Stimulated activated CD8-positive, alpha-beta memory T cell treated with anti-CD3 and anti-CD28 coated beads, Interleukin-7, amount 100 ng/mL, for 48 hours (primary cell): ENCODE data around the gene METAP1D.
"Not testable (repeated sequence)": the region's sequence is repeated elsewhere in the genome, so short reads cannot be mapped to it uniquely, and the experiment has no call there.

Experiments used
- DNase-seq, 2 donors: peaks; one replicate each; pipeline ENCODE4 v3.0.0-alpha.2; 2020; ENCODE audit warnings: low read depth in 1 of 2; ENCODE audit errors: extremely low read depth in 1 of 2

The METAP1D gene

DNA sequence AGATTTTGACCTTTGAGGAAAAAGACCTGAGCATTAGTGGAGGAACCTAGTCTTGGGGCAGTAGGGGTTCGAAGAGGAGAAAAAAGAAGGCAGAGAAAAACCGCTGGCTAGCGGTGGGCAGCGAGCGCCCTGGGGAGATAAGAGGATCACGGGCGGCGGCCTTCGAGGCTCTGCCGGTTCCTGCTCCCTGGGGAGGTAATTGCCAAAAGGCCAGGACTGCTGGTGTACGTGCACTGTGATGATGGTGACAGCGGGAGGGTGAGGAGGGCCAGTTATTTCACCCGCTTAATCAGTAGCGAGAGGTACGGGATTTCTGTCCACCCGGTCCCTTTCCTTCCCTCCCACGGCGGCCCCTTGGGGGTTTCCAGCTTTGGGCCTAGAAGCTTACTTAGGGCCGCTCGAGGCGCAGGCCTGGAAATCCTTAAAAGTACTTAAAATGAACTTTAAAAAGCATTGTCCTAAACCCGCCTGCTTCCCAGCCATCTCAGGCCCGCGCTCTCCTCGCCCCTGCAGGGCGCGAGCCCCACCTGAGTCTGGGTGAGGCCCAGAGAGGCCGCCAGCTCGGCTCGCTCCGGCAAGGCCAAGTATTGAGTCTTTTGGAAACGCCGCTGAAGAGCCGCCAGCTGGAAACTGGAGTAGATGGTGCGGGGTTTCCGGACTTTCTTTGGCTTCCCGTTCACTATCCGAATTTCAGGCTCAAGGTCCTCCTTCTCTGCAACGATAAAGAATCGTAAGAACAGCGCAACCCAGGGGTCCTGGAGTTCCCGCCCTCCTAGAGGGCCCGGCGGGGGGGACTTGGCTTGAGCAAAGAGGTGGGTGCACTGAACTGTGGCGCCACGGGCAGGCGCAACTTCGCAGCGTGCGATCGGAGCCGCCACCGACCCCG is 101.4 kb downstream of the METAP1D start:
- DNase-seq: no peak

DNA sequence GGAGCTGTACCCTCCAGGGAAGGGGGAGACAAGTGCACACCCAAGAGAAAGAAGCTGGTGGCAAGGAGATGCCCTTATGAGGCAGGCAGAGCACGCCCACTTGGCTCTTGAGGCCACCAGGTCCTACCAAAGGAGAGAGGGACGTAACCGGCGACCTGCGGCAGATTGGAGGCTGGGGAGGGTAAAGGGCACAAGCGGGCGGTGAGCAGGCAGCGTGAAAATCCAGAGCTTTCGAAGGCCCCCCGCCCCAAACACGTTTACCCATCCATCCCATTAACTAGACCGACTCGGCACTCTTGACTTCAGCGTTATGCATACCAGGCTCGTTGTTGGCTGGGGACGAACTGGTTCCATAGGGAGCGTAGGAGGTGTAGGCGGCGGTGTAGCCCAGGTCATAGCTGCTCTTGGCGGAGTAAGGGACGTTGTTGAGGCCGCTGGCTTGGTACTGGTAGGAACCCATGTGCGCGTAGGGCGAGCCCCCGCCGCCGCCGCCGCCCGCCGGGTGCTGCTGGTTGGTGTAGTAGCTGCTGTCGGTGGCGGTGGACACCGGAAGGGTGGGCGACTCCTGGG is 102.2 kb downstream of the METAP1D start:
- no peak for DNase-seq

DNA sequence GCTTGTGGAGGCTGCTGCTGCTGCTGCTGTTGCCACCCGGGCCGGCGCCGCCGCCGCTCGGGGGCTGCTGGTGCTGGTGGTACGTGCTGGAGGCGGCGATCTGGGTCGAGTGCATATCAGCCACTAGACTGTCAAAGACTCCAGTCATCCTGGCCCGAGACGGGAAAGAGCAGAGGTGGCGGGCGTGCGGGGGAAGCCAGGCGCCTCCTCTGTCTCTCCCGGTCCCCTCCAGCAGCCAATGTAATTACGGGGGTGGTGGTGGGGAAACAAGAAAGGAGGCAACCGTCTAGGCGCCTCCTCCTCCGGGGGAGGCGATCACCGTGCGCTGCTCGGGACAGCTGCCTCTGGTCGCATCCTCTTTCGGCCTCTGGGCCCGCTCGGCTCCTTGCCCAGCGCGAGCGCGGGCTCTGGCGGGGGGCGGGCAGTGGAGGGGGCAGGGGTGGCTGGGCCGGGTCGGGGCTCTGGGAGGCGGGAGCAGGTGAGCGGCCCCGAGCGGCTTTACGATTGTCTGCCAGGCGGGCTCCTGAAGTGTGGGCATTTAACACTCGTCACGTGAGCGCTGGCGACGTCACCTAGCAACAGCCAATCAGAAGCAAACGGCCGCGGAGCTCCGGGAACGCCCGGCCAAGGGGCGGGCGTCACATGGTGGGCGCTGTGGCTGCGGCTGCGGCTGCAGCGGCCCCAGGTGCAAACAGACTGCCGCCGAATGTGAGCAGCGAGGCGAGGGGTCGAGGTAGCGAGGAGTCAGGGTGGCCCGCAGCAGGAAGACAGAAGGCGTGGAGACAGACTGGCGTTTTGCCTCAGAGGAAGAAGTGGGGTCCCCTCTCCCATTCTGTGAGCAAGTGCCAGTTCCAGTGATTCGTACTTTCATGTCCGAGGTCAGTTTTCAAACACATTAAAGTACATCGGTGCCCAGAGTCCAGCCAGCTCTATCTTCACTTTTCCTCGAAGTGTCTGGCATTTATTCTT is 102.9 kb downstream of the METAP1D start, which contains the start of gene DLX2:
DLX2 (minus strand) TSS at position 510 of the 969 bp plus-strand sequence; CDS start at position 148, 362 bp downstream.
- DNase-seq: peak in 1 of 2 donors; percentile 72

DNA sequence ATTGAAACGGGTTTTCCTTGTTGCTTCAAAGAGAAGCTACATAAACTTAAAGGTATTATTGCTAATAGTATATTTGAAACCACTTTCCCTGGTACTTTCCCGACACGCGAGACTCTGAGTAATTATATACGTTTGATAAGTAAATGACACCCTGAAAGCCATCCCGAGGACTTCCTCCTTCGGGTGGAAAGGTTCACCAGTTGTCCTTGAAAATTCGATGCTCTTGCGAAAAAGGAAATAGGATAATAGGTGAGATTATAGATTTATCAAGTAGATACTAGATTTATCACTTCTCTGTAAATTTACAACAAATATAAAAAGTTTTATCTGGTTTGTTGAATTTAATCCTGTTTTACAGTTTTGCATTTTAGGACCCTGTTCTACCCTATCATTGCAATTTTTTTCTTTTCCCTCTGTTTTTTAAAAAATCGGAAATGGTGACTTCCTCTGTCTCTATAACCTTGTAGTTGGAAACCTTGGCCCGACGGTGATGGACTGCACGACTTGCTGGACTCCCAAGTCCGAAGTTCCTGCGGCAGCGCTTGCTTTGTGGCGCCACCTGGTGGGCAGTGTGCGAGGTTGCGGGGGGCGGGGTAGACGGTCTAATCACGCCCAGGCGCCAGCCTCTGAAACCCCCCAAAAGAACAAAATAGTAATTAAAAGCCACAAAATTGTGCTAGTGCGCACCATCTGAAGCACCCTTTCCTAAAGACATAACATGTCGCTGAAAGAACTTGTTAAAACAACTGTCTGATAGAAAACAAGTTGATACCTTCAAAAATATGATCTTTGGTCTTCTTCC is 103.9 kb downstream of the METAP1D start:
- DNase-seq: no peak

DNA sequence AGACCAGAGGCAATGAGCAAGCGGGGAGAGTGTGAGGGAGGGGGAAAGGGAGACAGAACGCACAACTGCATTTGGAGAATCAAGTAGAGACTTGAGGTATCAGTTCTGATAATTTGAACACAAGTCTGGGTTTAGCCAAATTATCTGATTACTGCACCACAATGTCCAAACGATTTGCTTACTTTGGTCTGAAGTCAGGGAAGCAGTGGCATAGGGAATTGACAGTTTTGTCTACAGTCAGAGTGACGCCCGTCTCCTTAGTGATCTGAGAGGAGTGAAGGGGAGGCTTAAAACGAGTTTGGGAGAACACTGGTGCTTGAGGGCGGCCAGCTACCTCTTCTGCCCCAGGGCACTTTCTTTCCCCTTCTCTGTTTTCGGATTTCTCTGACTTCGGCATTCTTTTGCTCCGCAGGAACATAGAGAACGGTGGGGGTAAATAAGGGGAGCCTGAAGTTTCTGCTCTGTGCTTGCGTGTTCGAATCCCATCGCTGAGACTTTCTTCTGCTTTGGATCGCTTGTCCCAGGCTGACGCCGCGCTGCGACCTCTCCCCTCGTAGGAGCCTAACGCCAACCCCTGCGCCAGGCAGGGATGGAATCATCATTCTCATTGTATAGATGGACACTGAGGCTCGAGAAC is 105.8 kb downstream of the METAP1D start:
- DNase-seq: no peak

DNA sequence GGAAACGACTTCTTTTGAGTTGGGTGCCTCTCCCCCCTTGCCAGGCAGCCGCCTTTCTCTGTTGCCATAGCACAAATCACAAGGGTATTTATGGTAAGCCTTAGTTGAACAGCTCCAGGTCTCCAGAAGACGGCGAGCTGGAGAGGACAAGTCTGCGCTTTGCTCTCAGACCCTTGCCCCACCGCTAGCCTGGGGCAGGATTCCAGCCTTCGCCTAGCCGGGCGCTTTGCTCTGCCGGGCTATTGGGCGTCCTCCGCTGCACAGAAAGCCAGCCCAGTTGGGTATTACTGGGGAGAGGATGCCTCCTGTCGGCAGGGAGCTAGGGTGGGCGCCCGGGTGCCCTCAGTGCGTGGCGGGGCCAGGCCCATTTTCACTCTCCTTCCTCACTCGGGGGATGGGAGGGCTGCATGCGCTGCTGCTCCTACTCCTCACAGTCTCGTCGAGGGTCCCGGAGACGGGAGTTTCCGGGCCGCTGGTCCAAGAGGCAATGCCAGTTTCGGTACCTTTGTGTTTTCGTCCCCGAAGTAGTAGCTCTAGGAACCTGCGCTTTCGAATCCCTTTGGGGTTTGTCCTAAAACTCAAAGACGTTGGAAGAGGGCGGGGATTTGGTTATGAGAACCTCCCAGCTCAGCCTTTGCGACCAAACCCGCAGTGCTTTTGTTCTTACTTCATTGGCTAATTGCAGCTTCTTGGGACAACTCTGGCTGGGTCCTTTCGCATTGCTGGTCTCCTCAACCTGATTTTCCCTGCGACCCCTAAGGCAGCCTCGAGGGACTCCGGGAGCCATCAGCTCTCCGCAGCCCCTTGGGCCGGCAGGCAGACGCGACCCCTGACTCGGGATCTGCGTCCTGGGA is 106.6 kb downstream of the METAP1D start:
- DNase-seq: no peak

DNA sequence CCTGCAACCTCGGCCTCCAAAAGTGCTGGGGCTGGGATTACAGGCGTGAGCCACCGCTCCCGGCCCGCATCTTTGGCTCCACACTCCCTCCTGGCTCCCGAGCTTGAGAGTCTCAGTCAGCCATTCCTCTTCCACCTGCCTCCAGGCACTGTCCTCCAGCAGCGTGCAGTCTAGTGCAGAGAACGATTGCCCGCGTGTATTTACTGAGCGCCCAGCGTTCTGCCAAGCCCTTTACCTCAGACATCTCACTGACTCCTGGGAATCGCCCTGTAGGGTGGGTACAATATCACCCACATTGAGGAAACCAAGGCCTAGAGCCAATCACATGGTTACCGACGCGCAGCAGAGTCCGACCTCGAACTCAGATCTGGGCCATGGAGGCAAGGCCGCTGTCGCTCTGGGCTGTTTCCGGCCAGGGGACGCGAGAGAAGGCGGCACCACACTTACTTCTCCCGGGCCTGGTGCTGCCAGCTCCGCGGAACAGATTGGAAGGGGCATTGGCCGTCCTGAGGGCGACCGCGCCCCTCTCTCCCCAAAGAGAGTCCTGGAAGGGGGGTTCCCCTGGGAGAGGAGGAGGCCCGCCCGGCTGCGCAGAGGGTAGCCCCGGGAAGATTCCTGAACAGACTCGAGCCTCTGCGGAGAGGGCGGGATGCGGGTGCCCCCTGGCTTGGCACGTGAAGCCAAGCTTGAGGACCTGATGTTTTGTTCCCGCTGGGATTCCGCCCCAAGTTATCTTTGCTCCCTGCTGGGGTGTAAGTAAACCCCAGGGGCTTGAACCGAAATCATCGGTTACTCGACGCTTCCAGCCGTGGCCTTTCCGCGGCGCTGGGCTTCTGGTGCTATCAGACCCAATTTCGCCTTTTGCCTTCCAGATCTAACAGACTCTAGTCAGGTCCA is 108.2 kb downstream of the METAP1D start:
- DNase-seq: no peak

DNA sequence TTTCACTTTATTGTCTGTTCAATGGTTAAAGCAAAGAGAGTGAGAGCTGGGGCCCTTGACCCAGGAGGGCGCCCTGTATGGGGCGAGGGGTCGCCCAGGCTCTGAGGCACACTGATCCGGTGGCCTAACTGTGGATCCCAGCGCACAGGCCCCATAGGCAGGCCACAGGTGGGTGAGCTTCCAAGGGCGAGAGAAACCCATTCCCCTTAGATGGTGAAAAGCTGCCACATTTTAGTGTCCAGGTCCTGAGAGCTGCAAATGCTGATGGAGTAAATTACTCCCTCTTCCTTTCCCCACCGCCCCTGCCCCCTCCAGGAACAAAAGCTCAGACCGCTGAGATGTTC is 108.8 kb downstream of the METAP1D start:
- DNase-seq: no peak

DNA sequence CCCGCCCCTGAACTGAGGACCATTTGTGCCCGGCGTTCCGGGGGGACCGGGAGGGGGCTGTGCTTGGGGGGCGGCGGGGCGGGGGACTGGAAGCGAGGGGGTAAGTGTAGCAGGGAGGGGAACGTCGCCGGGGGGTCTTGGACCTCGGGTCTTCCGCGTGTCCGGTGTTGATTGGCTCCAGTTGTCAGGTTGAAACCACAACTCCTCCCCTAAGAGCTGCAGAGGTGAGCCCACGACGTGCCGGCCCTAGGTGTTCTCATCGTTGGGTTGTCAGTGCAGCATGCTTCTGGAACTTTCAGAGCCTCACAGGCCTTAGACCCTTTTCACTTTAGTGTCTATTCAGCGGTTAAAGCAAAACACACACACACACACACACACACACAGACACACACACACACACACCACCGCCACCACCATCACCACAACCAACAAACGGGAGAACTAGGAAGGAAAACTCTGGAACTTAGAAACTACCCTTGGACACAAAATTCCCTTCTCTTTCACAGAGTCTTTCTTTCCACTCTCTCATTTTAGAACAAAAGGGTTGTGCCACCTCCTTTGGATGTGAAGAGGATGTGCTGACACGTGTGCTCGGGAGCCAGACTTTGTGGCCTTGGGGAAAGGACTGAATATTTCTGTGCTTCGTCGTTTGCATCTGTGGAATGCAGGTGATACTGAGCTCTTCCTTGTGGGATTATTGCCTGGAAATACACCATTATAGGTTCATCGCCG is 109.7 kb downstream of the METAP1D start:
- no peak for DNase-seq

DNA sequence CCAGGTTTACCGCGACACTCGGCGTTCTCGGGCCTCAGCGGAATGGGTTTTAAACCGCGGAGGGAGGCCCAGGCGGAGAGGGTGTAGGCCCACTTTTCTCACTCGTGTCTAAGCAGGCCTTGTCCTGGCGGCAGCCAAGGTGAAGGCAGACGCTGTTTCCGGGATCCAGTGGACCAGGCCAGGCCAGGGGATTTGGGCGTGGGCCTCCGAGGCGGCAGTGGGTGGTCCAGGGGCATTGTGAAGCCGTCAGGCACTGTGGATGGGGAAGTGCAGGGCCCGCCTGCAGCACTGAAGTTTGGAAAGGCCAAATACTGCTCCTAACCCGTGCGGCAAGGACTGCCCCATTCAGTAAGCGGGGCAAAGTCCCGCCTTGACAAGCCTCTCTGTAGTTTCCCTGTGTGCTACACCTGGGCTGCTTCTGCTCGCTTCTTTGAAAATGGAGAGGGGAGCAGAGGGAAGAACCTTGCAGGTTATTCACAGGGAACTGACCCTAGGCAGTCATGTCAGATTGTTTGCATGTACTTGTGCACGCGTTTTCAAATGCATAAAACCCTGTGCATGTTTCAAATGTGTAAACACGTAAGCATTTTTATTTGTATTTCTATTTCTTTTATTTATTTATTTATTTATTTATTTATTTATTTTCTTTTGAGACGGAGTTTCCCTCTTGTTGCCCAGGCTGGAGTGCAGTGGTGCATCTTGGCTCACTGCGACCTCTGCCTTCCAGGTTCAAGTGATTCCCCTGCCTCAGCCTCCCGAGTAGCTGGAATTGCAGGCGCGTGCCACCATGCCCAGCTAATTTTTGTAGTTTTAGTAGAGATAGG is 110.4 kb downstream of the METAP1D start:
- DNase-seq: no peak

DNA sequence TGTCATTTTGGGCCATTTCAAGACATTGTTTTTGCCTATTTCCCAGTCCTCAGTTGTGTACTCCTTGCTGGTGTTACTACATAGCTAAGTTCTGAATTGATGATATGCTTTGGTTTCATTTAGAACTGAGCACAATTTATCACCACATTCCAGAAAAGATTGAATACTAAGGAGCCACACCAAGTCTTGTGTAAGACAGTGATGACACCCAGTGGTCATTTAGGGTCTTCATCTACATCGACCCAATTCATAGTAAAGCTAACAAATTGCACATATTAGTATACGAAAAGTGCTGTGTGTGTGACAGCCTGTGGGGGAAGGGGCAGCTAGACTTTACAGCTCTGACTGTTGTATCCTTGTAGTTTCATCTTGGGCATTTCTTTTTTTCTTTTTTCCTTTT is 113.9 kb downstream of the METAP1D start:
- DNase-seq: no peak

DNA sequence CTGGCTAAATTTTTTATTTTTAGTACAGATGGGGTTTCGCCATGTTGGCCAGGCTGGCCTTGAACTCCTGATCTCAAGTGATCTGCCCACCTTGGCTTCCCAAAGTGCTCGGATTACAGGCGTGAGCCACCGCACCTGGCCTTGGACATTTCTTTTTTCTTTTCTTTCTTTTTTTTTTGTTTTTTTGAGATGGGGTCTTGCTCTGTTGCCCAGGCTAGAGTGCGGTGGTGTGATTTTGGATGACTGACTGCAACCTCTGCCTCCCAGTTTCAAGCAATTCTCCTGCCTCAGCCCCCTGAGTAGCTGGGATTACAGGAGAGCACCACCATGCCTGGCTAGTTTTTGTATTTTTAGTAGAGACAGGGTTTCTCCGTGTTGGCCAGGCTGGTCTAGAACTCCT is 114.4 kb downstream of the METAP1D start:
- DNase-seq: not testable (repeated sequence)

DNA sequence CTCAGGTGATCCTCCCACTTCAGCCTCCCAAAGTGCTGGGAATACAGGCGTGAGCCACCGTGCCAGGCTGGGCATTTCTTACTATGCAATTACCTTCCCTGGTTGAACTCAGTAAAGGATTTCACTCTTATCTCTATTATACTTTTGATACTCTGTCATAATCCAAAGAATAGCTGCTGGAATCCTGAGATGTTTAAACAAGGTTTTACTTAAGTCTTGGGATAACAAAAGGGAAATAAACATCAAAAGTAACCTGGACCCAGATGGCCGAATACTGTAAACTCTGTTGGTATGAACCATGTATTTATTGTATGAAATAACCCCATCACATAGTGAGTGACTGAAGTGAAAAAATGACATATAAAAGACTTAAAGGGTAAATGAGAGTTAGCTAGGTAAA is 114.8 kb downstream of the METAP1D start:
- DNase-seq: no peak

DNA sequence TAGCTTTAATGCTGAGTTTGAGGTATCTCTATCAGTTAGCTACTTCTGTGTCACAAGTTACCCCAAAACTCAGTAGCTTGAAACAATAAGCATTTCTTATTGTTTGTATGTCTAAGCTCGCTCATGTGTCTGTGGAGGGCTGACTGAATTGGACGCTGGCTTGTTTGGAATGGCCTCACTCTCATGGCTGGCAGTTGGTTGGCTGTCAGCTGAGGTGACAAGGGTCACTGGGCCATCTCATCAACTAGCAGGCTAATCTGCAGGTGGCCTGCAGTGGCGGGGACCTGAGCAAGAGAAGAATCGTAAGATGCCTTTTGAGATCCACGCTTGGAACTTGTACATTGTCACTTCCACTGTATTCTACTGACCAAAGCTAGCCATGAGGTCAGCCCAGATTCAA is 116.4 kb downstream of the METAP1D start:
- DNase-seq: no peak

DNA sequence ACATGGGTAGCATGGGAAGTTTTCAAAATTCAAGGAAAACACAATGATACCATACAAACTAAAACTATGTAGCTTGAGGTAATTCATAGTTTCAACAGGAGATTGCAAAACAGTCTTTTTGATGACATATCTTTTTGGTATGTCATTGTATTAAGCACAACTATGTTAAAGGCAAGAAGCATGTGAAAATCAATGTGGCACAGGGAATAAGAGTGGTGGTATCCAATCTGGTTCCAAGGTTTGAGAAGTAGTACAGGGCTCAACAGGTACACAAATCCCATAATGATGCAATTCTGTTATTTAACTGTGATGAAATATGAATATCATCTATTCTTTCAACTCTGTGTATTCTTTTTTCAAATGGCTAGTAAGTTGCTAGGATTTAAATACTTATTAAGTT is 119.3 kb downstream of the METAP1D start:
- no peak for DNase-seq

DNA sequence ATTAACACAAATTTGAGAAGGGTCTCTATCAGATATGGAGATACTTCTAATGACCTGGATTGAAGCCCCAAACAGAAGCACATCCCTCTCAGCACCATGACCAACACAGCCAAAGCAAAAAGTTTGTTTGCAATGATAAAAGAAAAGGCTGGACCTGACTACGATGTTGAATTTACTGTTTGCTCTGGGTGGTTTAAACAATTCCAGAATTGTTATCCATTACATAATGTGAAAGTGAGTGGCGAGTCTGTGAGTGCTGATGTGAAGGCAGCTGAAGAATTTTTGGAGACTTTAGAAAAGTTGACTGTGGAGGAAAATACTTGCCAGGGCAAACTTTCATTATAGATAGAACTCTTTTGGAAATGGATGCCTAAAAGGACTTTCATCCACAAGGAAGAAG is 120.4 kb downstream of the METAP1D start:
- no peak for DNase-seq

DNA sequence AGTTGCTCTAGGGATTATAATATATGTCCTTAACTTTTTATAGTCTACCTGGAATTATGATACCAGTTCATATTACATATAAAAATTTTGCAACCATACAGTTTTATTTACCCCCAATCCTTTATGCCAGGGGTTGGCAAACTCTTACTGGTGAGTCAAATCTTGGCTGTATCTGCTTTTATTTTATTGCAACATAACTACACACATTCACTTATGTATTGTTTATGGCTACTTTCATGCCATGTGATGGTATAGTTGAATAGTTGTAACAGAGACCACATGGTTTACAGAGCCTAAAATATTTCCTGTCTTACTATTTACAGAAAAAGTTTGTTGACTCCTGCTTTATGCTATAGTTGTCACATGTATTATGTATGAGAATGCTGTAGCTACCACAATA is 128.7 kb downstream of the METAP1D start:
- no peak for DNase-seq
